Right kidney (tissue), 1 donor: Measurements from ENCODE around the gene PNLIPRP2.

Experiments used
- DNase-seq: peaks from one replicate; pipeline ENCODE4 v3.0.0-alpha.2; 2016

The PNLIPRP2 gene

DNA sequence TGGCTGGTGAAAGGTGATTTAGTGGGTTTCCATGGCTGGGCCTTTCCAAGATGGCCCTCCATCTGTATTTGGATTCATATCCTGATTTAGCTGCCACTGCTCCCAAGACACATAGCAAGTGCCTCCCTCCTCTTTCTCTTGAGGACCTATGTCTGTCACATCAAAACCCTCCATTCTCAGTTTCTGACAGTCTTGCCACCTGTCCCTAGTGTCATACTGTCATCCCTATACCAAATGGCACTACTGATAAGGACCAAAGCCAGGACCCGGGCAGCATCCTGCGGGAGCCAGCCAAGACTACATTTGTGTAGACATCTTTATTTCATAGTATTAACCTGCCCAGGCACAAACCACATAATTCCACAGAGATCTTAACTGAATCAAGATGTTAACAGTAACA, 34.8 kb downstream of the PNLIPRP2 start:
- DNase-seq = no peak

DNA sequence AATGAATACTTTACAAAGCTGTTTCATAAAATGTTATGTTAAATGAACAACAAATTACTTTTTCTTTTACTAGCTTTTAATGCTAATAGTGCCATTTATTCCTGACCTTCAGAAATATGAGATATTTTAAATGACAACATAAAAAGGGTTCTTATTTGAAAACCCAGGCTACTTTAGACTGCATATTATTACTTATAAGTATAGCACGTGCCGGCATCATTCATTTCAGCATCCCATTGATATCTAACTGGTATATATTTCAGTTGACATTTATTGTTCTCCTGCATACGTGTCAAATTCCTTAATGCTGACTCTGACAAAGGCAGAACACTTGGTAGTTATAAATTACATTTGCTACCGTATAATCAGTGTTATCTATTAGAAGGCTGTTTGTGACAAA, 35.3 kb downstream of the PNLIPRP2 start:
- DNase-seq = no peak

DNA sequence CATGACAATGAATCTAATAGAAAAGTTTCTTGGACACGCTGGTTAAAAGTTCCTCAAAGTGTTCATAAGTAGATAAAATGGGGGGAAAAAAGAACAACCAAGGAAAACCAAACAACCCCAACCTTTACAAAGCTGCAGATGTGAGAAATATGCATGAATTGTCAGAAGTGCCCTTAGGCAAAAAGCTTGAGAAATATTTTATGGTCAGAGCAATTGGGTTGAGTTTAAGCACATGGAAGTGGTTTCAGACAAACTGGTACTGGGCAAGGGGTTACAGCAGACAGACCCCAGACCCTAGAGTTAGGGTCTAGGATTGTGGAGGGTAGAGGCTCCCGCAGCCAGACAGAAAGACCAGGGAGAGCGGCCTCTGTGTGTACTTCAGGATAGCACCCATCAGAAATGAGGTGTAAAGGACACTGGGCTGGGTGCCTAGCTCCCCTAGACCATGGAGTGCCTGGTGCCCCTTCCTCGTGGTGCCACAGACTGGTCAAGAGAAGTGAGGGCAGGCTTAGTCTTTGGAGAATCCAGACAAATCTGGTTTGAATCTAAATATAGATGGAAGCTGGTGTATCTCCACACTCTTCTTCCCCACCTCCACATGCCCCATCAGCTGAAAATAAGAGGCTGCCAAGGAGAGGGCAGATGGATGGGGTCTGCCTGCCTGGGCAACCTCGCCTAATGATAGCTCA, 37.3 kb downstream of the PNLIPRP2 start:
- DNase-seq = no peak

- DNase-seq = no peak
These were observed 38.4 kb downstream of the PNLIPRP2 start for GRCh38 chr10:116659049-116659670.

GRCh38 chr10:116660860-116661259, 40.1 kb downstream of the PNLIPRP2 start:
- no peak for DNase-seq

- DNase-seq = no peak
These were observed 42.6 kb downstream of the PNLIPRP2 start for GRCh38 chr10:116663342-116663741.

DNA sequence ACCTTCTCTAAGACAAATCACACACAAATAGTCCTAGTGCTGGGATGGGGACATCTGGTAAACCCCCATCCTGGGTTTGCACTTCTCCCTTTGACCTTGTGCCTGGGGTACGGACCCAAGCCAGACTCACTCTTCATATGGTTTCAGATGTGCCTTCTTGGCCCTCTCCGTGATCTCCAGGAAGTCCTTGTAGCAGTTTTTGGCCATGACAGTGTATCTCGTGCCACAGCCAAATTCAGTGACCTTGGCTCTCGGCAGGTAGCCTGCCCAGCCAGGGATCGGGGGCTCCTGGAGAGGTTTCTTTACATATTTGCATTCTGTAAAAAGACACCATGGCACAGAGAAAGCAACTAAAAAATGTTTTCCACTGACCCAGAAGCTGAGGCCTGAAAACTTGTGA, 43.9 kb downstream of the PNLIPRP2 start:
- no peak for DNase-seq

DNA sequence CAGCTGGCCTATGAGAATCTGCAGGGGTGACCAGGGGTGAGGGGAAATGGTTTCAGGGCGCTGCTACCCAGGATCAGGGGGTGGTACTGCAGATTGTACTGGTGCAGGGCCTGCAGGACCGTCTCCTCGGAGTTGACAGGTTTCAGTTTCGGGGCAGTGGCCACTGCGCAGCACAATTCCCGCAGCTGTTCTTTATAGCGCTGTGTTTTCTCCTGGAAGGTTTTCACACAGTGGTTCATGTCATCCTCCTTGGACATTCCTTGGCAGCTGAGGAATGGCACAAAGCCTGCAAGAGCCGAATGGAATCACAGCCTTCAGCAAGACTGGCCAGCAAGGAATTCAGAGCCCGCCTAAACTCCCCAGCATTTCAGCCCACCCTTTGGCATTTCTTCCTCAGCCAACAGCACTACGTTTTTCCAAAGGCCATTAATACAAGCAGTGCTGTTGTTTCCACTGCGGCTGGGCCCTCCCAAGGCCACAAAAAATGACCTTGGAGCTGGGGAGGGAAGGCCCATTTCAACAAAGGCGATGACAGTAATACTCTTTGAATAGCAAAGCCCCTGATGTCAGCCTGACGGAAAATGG, 44.9 kb downstream of the PNLIPRP2 start:
- DNase-seq = no peak

- DNase-seq = no peak
These were observed 46.7 kb downstream of the PNLIPRP2 start for GRCh38 chr10:116667484-116667883.

GRCh38 chr10:116668018-116668417, 47.3 kb downstream of the PNLIPRP2 start:
- DNase-seq = no peak

DNA sequence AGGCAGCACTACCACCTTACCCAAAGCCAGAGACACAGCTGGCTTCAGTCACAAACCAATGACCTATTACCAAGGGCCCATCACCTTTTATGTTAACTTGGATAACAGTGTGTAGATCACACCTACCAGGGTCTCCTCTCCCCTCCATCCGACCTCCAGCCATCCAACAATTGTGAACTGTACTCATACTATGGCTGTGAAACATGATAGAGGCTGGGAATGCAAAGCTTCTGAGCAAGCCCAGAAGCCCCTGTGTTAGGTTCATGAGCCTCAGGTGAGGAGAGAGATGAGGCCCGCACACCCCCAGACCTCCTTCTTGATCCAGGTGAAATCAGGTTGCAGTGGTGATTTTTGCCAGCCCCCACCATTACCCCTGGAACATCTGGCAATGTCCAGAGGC, 47.7 kb downstream of the PNLIPRP2 start:
- no peak for DNase-seq

- no peak for DNase-seq
These were observed 48.3 kb downstream of the PNLIPRP2 start for GRCh38 chr10:116669080-116669479.

- DNase-seq = peak; percentile 65
These were observed 49.3 kb downstream of the PNLIPRP2 start for GRCh38 chr10:116669832-116670644.

- DNase-seq = peak; percentile 35
These were observed 50.0 kb downstream of the PNLIPRP2 start for GRCh38 chr10:116670706-116671105.

GRCh38 chr10:116671274-116671926, 50.6 kb downstream of the PNLIPRP2 start:
- DNase-seq = no peak

- no peak for DNase-seq
These were observed 52.1 kb downstream of the PNLIPRP2 start for GRCh38 chr10:116672891-116673290.

DNA sequence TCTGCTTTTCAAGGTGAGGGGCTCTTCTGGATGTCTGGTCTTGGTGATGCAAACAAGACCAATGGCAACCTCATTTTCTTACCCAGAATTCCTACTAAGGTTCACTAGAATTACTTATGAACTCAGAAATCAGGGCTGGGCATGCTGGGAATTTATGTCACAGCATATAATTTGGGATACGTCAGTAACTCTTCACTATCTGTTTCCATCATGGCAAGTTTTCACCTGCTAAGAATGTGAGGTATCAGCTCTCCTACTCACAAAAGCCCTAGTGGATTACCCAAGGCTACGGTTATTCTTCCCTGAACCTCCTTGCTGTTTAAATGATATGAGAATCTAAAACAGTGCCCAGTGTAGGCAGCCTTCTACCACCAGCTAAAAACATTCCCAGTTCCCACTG, 53.1 kb downstream of the PNLIPRP2 start:
- DNase-seq = no peak

GRCh38 chr10:116674901-116675423, 54.2 kb downstream of the PNLIPRP2 start:
- no peak for DNase-seq

DNA sequence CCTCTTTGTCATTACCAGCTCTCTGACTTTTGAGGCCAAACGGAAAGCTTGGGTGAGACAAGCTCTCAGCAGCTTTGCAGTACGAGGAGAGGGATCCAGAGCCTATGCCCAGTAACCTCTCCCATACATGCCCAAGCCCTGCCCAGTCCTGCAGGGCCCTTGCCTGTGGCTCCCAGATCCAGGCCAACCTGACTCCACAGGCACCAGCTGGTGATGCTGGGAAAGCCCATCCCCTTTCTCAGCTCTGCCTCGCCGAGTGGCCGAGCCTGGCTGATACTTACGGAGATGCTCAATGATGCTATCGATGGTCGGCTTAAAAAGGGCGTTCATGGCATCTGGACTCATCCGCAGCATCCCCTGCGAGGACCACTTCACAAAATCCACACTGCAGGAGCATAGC, 55.4 kb downstream of the PNLIPRP2 start:
- DNase-seq = no peak

GRCh38 chr10:116676633-116677032, 55.9 kb downstream of the PNLIPRP2 start:
- no peak for DNase-seq

DNA sequence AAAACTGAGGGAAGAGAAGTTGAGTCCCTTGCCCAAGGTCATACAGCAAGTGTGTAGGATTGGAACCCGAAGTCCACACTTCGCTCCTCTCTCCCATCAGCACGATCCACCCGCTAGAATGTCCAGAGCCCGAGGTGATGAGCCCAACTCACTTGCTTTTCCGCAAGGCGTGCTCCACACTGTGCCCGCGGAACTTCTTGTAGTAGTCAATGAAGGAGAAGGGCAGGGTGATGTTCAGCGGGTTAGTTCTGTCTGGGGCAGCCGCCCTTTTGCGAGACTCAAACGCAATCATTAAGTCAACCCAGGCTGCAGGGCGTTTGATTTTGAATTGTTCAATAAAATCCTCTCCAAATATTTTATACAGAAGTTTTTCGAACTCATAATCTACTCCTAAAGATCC, 58.6 kb downstream of the PNLIPRP2 start:
- no peak for DNase-seq

GRCh38 chr10:116683166-116683565, 62.4 kb downstream of the PNLIPRP2 start:
- DNase-seq = no peak
